LNCAP (cell line): ENCODE results near the gene CREBRF.

Experiments used
- TF ChIP-seq, protein P1 (sequence below): fragments of 450-650 bp; IDR thresholded peaks from 2 replicates; pipeline ENCODE4 v1.5.1; 2017; ENCODE audit warnings: mild to moderate bottlenecking

The CREBRF gene

GRCh38 chr5:173041881-173042762, 14.0 kb upstream of the CREBRF start:
- TF ChIP-seq, protein P1, sequence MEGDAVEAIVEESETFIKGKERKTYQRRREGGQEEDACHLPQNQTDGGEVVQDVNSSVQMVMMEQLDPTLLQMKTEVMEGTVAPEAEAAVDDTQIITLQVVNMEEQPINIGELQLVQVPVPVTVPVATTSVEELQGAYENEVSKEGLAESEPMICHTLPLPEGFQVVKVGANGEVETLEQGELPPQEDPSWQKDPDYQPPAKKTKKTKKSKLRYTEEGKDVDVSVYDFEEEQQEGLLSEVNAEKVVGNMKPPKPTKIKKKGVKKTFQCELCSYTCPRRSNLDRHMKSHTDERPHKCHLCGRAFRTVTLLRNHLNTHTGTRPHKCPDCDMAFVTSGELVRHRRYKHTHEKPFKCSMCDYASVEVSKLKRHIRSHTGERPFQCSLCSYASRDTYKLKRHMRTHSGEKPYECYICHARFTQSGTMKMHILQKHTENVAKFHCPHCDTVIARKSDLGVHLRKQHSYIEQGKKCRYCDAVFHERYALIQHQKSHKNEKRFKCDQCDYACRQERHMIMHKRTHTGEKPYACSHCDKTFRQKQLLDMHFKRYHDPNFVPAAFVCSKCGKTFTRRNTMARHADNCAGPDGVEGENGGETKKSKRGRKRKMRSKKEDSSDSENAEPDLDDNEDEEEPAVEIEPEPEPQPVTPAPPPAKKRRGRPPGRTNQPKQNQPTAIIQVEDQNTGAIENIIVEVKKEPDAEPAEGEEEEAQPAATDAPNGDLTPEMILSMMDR, result no peak

DNA sequence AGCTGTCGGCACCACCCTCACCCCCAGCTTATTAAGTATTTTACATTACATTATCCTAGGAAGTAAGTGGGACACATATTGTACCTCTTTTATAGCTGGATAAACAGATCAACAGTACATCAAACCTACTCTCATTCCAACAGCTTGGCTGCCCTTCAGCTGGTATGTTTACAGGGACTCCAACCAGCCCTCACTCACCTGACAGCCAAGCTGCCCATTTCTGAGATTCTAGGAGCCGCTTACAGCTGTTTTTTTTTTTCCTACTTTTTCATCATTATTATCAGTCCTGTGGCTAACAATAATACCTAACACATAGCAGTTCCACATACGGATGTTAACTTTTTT, 13.4 kb upstream of the CREBRF start:
- TF ChIP-seq, protein P1, result no peak

DNA sequence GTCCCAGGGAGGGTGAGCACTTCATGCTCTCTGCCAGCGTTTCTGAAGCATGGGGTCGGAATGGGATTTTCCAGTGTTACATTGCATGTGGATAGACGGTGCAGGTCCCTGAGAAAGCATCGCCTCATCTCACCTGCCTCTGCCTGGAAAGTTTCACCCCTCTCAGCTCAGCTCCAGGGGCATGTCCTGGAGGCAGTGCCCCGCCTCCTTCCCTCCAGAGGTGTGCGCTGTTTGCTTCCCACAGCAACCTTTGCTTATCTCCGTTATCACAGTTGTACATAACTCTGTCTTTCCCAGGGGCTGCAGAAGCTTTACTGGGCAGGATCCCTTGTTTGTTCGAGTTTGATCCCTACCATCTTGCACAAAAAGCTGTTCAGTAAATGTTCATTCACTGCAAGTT, 10.7 kb upstream of the CREBRF start:
- TF ChIP-seq, protein P1, result no peak

GRCh38 chr5:173047838-173048105, 8.4 kb upstream of the CREBRF start:
- TF ChIP-seq, protein P1, result no peak

GRCh38 chr5:173050791-173051190, 5.4 kb upstream of the CREBRF start:
- TF ChIP-seq, protein P1, result no peak

DNA sequence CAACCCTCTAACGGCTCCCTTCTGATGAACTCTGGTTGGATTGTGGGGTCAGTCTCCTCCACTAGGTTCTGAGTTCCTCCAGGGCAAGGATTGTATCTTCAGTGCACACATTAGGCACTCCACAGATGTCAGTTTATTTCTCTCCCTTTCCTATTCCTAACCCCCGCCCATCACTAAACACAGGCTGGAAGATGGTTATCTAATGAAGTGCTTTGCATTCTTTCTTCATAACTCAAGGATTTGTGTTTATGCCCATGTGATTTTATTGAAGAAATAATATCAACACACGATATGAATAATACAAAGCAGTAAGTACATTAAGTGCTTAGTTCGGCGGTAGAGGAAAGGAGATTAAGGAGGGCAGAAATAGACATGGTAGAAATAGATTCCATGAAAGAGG, 4.4 kb upstream of the CREBRF start:
- TF ChIP-seq, protein P1, result no peak

DNA sequence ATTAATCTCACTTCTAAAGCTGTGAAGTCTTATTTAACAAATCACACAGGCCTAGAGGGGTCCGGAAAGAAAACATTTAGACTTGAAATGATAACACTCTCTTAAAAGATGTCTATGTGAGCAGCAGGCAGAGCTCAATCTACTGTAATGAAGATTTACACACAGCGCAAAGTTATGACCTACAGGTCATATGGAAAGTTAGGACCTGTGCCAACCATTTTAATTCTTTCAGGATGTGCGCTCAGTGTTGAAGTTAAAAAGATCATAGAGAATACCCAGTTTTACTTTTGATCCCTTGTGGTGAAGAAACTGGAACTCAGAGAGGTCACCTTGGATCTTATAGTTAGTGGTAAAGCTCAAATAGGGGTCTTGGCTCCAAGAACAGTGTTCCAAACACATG, 3.1 kb upstream of the CREBRF start:
- TF ChIP-seq, protein P1, result no peak
